Subcutaneous adipose tissue (tissue), 4 donors: ENCODE results near the gene ENOX1. TPM values are rescaled to one million over a fixed set of nuclear protein-coding genes. Genes with fewer than 3 reads are reported as not detected.

Experiments used
- CTCF ChIP-seq: fragments of 450-650 bp; IDR thresholded peaks from one replicate; pipeline ENCODE4 v1.5.1; 2016; ENCODE audit warnings: low read depth, mild to moderate bottlenecking, control low read depth, antibody characterized with exemption, moderate library complexity
- total RNA-seq, 4 donors: library from RNA; depleted of rRNA; stranded (reverse); fragments of >200 nt; gene quantifications; one replicate each; pipeline ENCODE4 v1.1.0, GENCODE V29; 2016

ENOX1 gene
- total RNA-seq, 4 donors from 2014 or later: 0.66 to 4.7 (median 2.1) TPM

GRCh38 chr13:43246382-43246781 is 540.4 kb downstream of the ENOX1 start:
- TF ChIP-seq CTCF: no peak

GRCh38 chr13:43245374-43245964 is 541.3 kb downstream of the ENOX1 start:
- TF ChIP-seq CTCF: no peak

- no peak for TF ChIP-seq CTCF
Observed at GRCh38 chr13:43244481-43244880, 542.3 kb downstream of the ENOX1 start.

GRCh38 chr13:43243711-43244110 is 543.1 kb downstream of the ENOX1 start:
- no peak for TF ChIP-seq CTCF

- no peak for TF ChIP-seq CTCF
Observed at GRCh38 chr13:43242040-43242439, 544.7 kb downstream of the ENOX1 start.

GRCh38 chr13:43240278-43240677 is 546.5 kb downstream of the ENOX1 start:
- no peak for TF ChIP-seq CTCF

GRCh38 chr13:43239275-43239840 is 547.4 kb downstream of the ENOX1 start:
- no peak for TF ChIP-seq CTCF
